Caco-2 (cell line): Measurements from ENCODE around the gene RUNDC3A. TPM values are rescaled to one million over a fixed set of nuclear protein-coding genes. Genes with fewer than 3 reads are reported as not detected.
"Not testable (repeated sequence)": the region's sequence is repeated elsewhere in the genome, so short reads cannot be mapped to it uniquely, and the experiment has no call there.

Experiments used
- BruUV-seq: library from RNA; stranded (reverse); fragments of 400-500 nt; replicated peaks from 2 replicates; lab custom pipeline; 2021; lab: Mats Ljungman, UMichigan
- CTCF ChIA-PET: fragments of 300-600 bp; sonication (Branson Sonifier 250); formaldehyde crosslinking; loops from one replicate; lab custom pipeline; 2022; ENCODE audit warnings: antibody characterized with exemption; lab: Charles Lee
- POLR2A ChIA-PET: fragments of 300-600 bp; sonication (Branson Sonifier 250); formaldehyde crosslinking; loops from one replicate; lab custom pipeline; 2022; ENCODE audit warnings: antibody characterized with exemption; lab: Charles Lee
- DNase-seq, 2 experiments: peaks; one replicate each; pipeline versions ENCODE4 v3.0.0 to v3.0.0-alpha.2; 2020 to 2022
- H3K27me3 ChIP-seq: replicated peaks from 2 replicates; pipeline ENCODE4 v1.6.0; 2011; ENCODE audit warnings: low read length; ENCODE audit not compliant: control insufficient read depth, insufficient read depth
- H3K36me3 ChIP-seq: 2 replicates; pipeline ENCODE4 v1.5.1; 2011; ENCODE audit warnings: low read length; ENCODE audit not compliant: control insufficient read depth, insufficient read depth
- H3K4me1 ChIP-seq: fragments of 250-450 bp; sonication (Bioruptor Pico); 2 replicates; pipeline ENCODE4 v1.5.1; 2020; ENCODE audit warnings: mild to moderate bottlenecking
- H3K4me3 ChIP-seq: 2 replicates; pipeline ENCODE4 v1.5.1; 2011; ENCODE audit warnings: low read depth, mild to moderate bottlenecking, control low read depth, low read length
- H3K9me3 ChIP-seq: fragments of 250-450 bp; sonication (Bioruptor Pico); 2 replicates; pipeline ENCODE4 v1.5.1; 2020; ENCODE audit warnings: mild to moderate bottlenecking, moderate library complexity
- H3K27ac Mint-ChIP-seq: one replicate; pipeline ENCODE4 v1.8.0; 2022; ENCODE audit warnings: mixed read lengths; ENCODE audit not compliant: unreplicated experiment
- H3K27me3 Mint-ChIP-seq: one replicate; pipeline ENCODE4 v1.8.0; 2022; ENCODE audit warnings: mixed read lengths; ENCODE audit not compliant: insufficient read depth, unreplicated experiment
- H3K36me3 Mint-ChIP-seq: one replicate; pipeline ENCODE4 v1.8.0; 2022; ENCODE audit warnings: mild to moderate bottlenecking, mixed read lengths; ENCODE audit not compliant: insufficient read depth, unreplicated experiment
- H3K4me1 Mint-ChIP-seq: one replicate; pipeline ENCODE4 v1.8.0; 2022; ENCODE audit warnings: low read depth, mixed read lengths; ENCODE audit not compliant: unreplicated experiment
- H3K4me3 Mint-ChIP-seq: one replicate; pipeline ENCODE4 v1.8.0; 2022; ENCODE audit warnings: mild to moderate bottlenecking, moderate library complexity, mixed read lengths; ENCODE audit not compliant: unreplicated experiment
- H3K9me3 Mint-ChIP-seq: one replicate; pipeline ENCODE4 v1.8.0; 2022; ENCODE audit warnings: mixed read lengths; ENCODE audit not compliant: unreplicated experiment
- CTCF ChIP-seq, 2 experiments: fragments of 200-600 bp in 1 of 2; IDR thresholded peaks; 1 replicate in 1 of 2; 2 replicates in 1 of 2; pipeline versions ENCODE4 v1.5.1 to v1.8.0; 2011 to 2022; ENCODE audit warnings: antibody characterized with exemption in 1 of 2, control low read depth in 1 of 2, inconsistent platforms in 1 of 2, low read depth in 1 of 2, low read length in 1 of 2, mild to moderate bottlenecking in 1 of 2, moderate library complexity in 1 of 2; ENCODE audit not compliant: insufficient read depth in 1 of 2, severe bottlenecking in 1 of 2, unreplicated experiment in 1 of 2
- intact Hi-C: fragments of 100-400 bp; cut with micrococcal nuclease; formaldehyde crosslinking; loops from one replicate; pipeline ENCODE4 v1.10.0; 2022; ENCODE audit not compliant: unreplicated experiment
- total RNA-seq: library from RNA; stranded (reverse); gene quantifications from 2 replicates; pipeline ENCODE4 v1.2.3, GENCODE V29; 2022

Gene RUNDC3A
- total RNA-seq, 1 experiment from 2014 or later, result 0.34 TPM

DNA sequence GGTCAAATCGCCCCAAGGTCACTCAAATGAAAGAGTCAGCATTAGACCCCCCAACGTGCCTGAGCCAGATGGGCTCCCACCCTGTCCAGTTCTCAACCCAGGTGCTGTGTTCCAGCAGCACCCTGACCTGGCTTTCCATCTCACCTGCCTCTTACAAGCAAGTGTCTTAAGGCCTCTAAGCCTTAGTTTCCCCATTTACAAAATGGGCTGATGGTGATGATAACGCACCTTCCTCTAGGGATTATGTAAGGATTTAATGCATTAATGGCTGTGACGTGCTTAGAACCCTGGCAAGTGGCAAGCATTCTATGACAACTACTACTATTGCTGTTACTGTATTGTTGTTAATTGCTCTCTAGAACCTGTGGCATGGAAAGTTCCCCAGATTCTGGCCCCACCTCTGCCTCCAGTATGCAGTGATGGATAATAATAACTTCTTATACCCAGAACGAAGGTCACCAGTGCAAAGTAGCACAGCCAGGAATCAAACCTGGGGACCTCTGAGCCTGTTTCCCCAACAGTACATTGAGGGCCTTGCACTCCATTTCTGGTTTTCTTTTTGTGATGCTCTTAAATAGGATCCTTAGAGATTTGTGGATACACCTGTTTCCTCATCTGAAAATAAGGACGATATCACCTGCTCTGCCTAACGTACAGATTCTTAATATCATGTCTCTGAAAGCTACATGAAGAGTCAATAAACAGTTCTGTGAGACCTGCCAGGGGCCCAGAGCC lies 19.5 kb downstream of the RUNDC3A start:
- no peak overlapping the region for H3K4me3 Mint-ChIP-seq
- intact Hi-C loops, result no loop called here

GRCh38 chr17:44329516-44329915 lies 21.1 kb downstream of the RUNDC3A start:
- H3K4me1 ChIP-seq, BruUV-seq, H3K27me3 ChIP-seq, H3K9me3 ChIP-seq, DNase-seq, H3K9me3 Mint-ChIP-seq, H3K4me3 ChIP-seq, intact Hi-C loops, H3K27ac Mint-ChIP-seq, H3K36me3 ChIP-seq, H3K4me1 Mint-ChIP-seq, H3K27me3 Mint-ChIP-seq, H3K4me3 Mint-ChIP-seq, POLR2A ChIA-PET: not testable (repeated sequence)
- H3K36me3 Mint-ChIP-seq, result peaks cover 13% of the 10 kb centered on the region
- CTCF ChIA-PET, result interaction anchor here (0.7 kb wide), 1 partner anchor 21 kb away, joined by 4 read pairs; no protein-coding TSS in a partner anchor

More for the DNA sequence above, 19.5 kb downstream of the RUNDC3A start:
- Mint-ChIP-seq H3K27ac (no peak overlapping the region), H3K4me1 (no peaks in the 10 kb centered on the region), H3K27me3 (no peaks in the 10 kb centered on the region), H3K36me3 (peaks cover 13% of the 10 kb centered on the region), H3K9me3 (no peaks in the 10 kb centered on the region)
- BruUV-seq, result no TSS peak
- ChIA-PET CTCF (interaction anchor here (0.6 kb wide), 2 partner anchors 82 to 481 kb away, joined by 3 to 7 read pairs; no protein-coding TSS in a partner anchor), POLR2A (interaction anchor here (0.6 kb wide), 1 partner anchor 129 kb away, joined by 6 read pairs; no protein-coding TSS in a partner anchor)
- DNase-seq, result no peak
- H3K4me1 ChIP-seq, result peaks cover 8% of the 10 kb centered on the region
- no peaks in the 10 kb centered on the region for H3K36me3 ChIP-seq
- no peaks in the 10 kb centered on the region for H3K27me3 ChIP-seq
- H3K4me3 ChIP-seq, result no peak overlapping the region
- no peaks in the 10 kb centered on the region for H3K9me3 ChIP-seq
- TF ChIP-seq CTCF (IDR thresholded peaks at IDR 0.05; ENCODE audit: insufficient read depth in 1 of 2, low read depth in 1 of 2, low read length in 1 of 2, severe bottlenecking in 1 of 2, unreplicated experiment in 1 of 2), result no peak

DNA sequence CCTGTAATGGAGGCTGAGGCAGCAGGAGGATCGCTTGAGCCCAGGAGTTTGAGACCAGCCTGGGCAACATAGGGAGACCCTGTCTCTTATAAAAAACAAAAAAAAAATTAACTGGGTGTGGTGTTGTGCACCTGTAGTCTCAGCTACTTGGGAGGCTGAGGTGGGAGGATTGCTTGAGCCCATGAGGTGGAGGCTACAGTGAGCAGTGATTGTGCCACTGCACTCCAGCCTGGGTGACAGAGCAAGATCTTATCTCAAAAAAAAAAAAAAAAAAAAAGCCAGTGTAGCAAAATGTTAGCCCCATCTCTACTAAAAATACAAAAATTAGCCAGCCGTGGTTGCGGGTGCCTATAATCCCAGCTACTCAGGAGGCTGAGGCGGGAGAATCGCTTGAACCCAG lies 21.9 kb downstream of the RUNDC3A start:
- H3K4me1 Mint-ChIP-seq, H3K27me3 ChIP-seq, H3K9me3 Mint-ChIP-seq, H3K4me1 ChIP-seq, DNase-seq, H3K27ac Mint-ChIP-seq, H3K4me3 ChIP-seq, H3K36me3 Mint-ChIP-seq, POLR2A ChIA-PET, H3K9me3 ChIP-seq, H3K27me3 Mint-ChIP-seq, BruUV-seq, H3K4me3 Mint-ChIP-seq, H3K36me3 ChIP-seq: not testable (repeated sequence)
- CTCF ChIA-PET, result interaction anchor here (0.8 to 1.1 kb wide), 2 partner anchors 15 to 139 kb away, joined by 3 to 5 read pairs; partner anchors contain the start of gene GRN
- intact Hi-C loops, result loop anchor here (2.0 kb wide), 1 partner anchor 131 kb away; the partner anchor contains the start of gene ATXN7L3

DNA sequence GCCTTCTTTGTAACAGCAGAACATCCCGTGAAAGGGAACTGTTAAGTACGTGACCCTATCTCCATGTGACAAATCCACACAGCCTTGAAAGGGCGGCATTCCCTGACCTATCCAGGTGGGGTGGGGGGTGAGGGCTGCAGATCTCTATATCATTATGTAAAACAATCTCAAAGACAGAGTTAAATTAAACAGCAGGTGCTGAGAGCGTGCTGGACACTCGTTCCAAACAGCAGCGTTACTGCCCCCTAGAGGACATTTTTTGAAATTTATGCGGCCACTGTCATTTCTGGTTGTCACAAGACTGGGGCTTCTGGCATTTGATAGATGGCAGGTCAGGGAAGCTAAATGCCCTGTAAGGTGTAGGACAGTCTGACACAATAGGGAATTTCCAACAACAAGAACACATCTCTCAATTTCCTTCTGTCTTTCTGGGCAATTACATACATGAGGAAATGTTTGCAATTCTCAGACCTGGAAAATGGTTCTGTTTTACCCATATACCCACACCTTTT lies 22.9 kb downstream of the RUNDC3A start:
- peak; percentile 65 to 87 for TF ChIP-seq CTCF (IDR thresholded peaks at IDR 0.05; ENCODE audit: insufficient read depth in 1 of 2, low read depth in 1 of 2, low read length in 1 of 2, severe bottlenecking in 1 of 2, unreplicated experiment in 1 of 2)
- no TSS peak for BruUV-seq
- POLR2A ChIA-PET, result interaction anchor here (0.5 kb wide), 1 partner anchor 112 kb away, joined by 5 read pairs; the partner anchor contains the start of gene UBTF

More for the DNA sequence above, 22.9 kb downstream of the RUNDC3A start:
- Mint-ChIP-seq H3K36me3 (peaks cover 5% of the 10 kb centered on the region), H3K9me3 (no peaks in the 10 kb centered on the region), H3K4me3 (no peak overlapping the region), H3K4me1 (no peaks in the 10 kb centered on the region), H3K27ac (no peak overlapping the region), H3K27me3 (no peaks in the 10 kb centered on the region)
- Histone ChIP-seq H3K4me1 (peaks cover 8% of the 10 kb centered on the region), H3K9me3 (no peaks in the 10 kb centered on the region), H3K27me3 (no peaks in the 10 kb centered on the region; the same call in 1 of the 2 replicates), H3K4me3 (no peak overlapping the region), H3K36me3 (no peaks in the 10 kb centered on the region)
- peak; percentile 81 to 89 for DNase-seq
- CTCF ChIA-PET, result interaction anchor here (0.5 to 1.1 kb wide), 5 partner anchors 14 to 388 kb away, joined by 3 to 5 read pairs (median 3); partner anchors contain the start of gene GRN
- intact Hi-C loops, result loop anchor here (1.0 to 2.0 kb wide), 2 partner anchors 14 to 133 kb away; partner anchors contain the start of genes ATXN7L3 and GRN
